Gastroesophageal sphincter (tissue), 4 donors: ENCODE measurements around the gene SMARCA2. TPM values are rescaled to one million over a fixed set of nuclear protein-coding genes. Genes with fewer than 3 reads are reported as not detected.

Source experiments
- ATAC-seq: fragments of 150-250 bp; one replicate; pipeline ENCODE4 v1.9.1; 2016; ENCODE audit warnings: mild to moderate bottlenecking, moderate library complexity
- H3K27ac ChIP-seq, 4 donors: fragments of 200-600 bp; sonication (generic) in 3 of 4; 1 replicate in 3 of 4; 2 replicates in 1 of 4; pipeline ENCODE4 v1.5.1; 2016 to 2019
- H3K27me3 ChIP-seq: fragments of 200-600 bp; sonication (generic); one replicate; pipeline ENCODE4 v1.5.1; 2019
- H3K36me3 ChIP-seq, 2 donors: fragments of 200-600 bp; sonication (generic); one replicate each; pipeline ENCODE4 v1.5.1; 2019; ENCODE audit warnings: control low read depth in 1 of 2
- H3K4me1 ChIP-seq, 3 donors: fragments of 200-600 bp; sonication (generic); 1 replicate in 2 of 3; 2 replicates in 1 of 3; pipeline ENCODE4 v1.5.1; 2016 to 2019; ENCODE audit warnings: control low read depth in 2 of 3
- H3K4me3 ChIP-seq, 2 donors: fragments of 200-600 bp; sonication (generic); one replicate each; pipeline ENCODE4 v1.5.1; 2019; ENCODE audit warnings: mild to moderate bottlenecking in 1 of 2, moderate library complexity in 1 of 2
- H3K9me3 ChIP-seq, 3 donors: fragments of 200-600 bp; sonication (generic); one replicate each; pipeline ENCODE4 v1.5.1; 2017 to 2019; ENCODE audit warnings: control low read depth in 2 of 3
- EP300 ChIP-seq: sonication (generic); formaldehyde crosslinking; IDR thresholded peaks from one replicate; pipeline ENCODE4 v1.6.1; 2017; ENCODE audit warnings: antibody characterized with exemption, mild to moderate bottlenecking
- POLR2A ChIP-seq, 2 donors: fragments of 450-650 bp; IDR thresholded peaks; one replicate each; pipeline ENCODE4 v1.6.1; 2017; ENCODE audit warnings: antibody characterized with exemption in 2 of 2, mild to moderate bottlenecking in 2 of 2, moderate library complexity in 1 of 2
- POLR2AphosphoS5 ChIP-seq: sonication (generic); formaldehyde crosslinking; IDR thresholded peaks from one replicate; pipeline ENCODE4 v1.6.1; 2017; ENCODE audit warnings: antibody characterized with exemption
- WGBS, 2 donors: methylation state at CpG; one replicate each; pipeline ENCODE4 v1.1.5; 2018; ENCODE audit warnings: low coverage in 1 of 2; 5-methylcytosine and 5-hydroxymethylcytosine counted together
- total RNA-seq, 4 donors: library from RNA; depleted of rRNA; stranded (reverse); fragments of >200 nt; gene quantifications; one replicate each; pipeline ENCODE4 v1.1.0, GENCODE V29; 2016
- TF ChIP-seq, protein P1 (sequence below), 4 experiments: fragments of 200-600 bp in 2 of 4; fragments of 450-650 bp in 2 of 4; sonication (generic) in 1 of 4; IDR thresholded peaks; one replicate each; pipeline ENCODE4 v1.5.1; 2017 to 2019; ENCODE audit warnings: antibody characterized with exemption in 4 of 4, mild to moderate bottlenecking in 2 of 4, moderate library complexity in 2 of 4

SMARCA2 gene
- total RNA-seq, 4 donors from 2014 or later: 90.5 to 133 (median 98.5) TPM

DNA sequence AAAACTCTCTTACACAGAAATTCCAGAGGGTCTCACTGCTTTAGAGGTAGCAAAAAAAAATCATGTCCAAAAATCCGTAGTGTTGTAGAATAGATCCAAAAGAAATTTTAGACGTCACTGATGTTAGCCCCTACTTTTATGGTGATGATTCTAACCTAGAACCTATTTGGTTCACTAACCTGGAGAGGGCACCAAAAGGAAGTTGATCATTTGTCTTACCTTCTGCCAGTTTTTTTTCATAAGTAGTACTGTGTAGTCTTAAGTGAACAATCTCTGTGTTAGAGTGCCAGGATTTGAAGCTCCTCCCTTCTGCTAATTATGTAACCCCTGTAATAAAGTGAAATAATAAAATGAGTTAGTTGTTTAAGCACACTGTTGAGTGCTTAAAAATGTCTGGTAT is 215.2 kb downstream of the SMARCA2 start:
- Histone ChIP-seq H3K27me3 (no peaks in the 10 kb centered on the region), H3K27ac (no peak overlapping the region), H3K36me3 (no peaks in the 10 kb centered on the region), H3K9me3 (no peaks in the 10 kb centered on the region), H3K4me1 (peaks cover 0 to 7% (median 0%) of the 10 kb centered on the region in 3 donors), H3K4me3 (no peak overlapping the region)
- 94 to 100% methylated on average over 2 of the region's 2 CpGs for WGBS, 2 donors
- TF ChIP-seq EP300 (no peak), POLR2A (IDR thresholded peaks at IDR 0.05) (no peak), POLR2AphosphoS5 (no peak)
- TF ChIP-seq, protein P1, sequence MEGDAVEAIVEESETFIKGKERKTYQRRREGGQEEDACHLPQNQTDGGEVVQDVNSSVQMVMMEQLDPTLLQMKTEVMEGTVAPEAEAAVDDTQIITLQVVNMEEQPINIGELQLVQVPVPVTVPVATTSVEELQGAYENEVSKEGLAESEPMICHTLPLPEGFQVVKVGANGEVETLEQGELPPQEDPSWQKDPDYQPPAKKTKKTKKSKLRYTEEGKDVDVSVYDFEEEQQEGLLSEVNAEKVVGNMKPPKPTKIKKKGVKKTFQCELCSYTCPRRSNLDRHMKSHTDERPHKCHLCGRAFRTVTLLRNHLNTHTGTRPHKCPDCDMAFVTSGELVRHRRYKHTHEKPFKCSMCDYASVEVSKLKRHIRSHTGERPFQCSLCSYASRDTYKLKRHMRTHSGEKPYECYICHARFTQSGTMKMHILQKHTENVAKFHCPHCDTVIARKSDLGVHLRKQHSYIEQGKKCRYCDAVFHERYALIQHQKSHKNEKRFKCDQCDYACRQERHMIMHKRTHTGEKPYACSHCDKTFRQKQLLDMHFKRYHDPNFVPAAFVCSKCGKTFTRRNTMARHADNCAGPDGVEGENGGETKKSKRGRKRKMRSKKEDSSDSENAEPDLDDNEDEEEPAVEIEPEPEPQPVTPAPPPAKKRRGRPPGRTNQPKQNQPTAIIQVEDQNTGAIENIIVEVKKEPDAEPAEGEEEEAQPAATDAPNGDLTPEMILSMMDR (IDR thresholded peaks at IDR 0.05): no peak
- ATAC-seq: no peak

DNA sequence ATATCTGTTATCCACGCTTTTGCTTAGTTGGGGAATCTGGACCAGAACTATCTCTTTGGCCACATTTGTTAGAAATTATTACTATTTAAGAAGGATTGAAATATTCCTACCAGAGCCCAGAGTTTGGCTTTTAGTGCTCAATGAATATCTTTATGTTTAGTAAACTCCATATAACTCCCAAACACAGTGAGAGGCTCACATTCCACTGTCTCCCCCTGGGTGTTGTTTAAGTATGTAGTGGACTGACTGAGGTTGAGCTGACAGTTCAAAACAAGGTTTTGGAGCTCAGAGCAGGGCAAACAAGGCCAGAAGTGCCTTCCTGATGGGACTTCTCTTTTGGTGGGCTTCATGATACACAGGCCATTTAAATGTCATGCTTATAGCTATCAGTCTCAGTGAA is 216.0 kb downstream of the SMARCA2 start:
- H3K27ac ChIP-seq: no peak overlapping the region
- 100% methylated on average over 1 of the region's 1 CpG for WGBS, 2 donors
- no peak for ATAC-seq
- peaks cover 0 to 7% (median 0%) of the 10 kb centered on the region in 3 donors for H3K4me1 ChIP-seq
- H3K9me3 ChIP-seq: no peaks in the 10 kb centered on the region
- no peaks in the 10 kb centered on the region for H3K36me3 ChIP-seq
- no peak overlapping the region for H3K4me3 ChIP-seq
- TF ChIP-seq EP300: no peak
- no peak for TF ChIP-seq POLR2AphosphoS5
- TF ChIP-seq POLR2A (IDR thresholded peaks at IDR 0.05): no peak
- TF ChIP-seq, protein P1 (IDR thresholded peaks at IDR 0.05): no peak
- H3K27me3 ChIP-seq: no peaks in the 10 kb centered on the region

DNA sequence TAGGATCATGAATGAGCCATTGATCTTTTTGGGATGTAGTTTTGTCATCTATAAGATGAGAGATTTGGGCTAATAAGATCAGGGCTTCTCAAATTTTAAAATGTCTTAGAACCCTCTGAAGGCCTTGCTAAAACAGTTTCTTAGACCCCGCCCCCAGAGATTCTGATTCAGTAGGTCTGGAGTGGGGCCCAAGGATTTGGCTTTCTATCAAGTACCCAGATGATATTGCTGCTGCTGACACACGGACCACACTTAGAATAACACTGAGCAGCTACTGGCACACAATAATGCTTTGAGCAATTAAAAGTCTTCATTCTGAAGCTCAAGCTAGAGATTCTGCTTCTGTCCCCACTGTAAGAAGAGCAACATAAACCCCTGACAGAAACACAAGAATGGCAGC is 216.7 kb downstream of the SMARCA2 start:
- peak; percentile 37 for ATAC-seq
- no peak for TF ChIP-seq EP300
- TF ChIP-seq POLR2AphosphoS5: no peak
- no peak for TF ChIP-seq POLR2A (IDR thresholded peaks at IDR 0.05)
- TF ChIP-seq, protein P1 (IDR thresholded peaks at IDR 0.05): no peak
- Histone ChIP-seq H3K4me3 (no peak overlapping the region), H3K36me3 (no peaks in the 10 kb centered on the region), H3K4me1 (peaks cover 0 to 7% (median 0%) of the 10 kb centered on the region in 3 donors), H3K27me3 (no peaks in the 10 kb centered on the region), H3K9me3 (no peaks in the 10 kb centered on the region), H3K27ac (no peak overlapping the region)
- 17% methylated on average over 2 of the region's 2 CpGs; no CpG with 5 or more reads in 1 of the 2 donors for WGBS, 2 donors

DNA sequence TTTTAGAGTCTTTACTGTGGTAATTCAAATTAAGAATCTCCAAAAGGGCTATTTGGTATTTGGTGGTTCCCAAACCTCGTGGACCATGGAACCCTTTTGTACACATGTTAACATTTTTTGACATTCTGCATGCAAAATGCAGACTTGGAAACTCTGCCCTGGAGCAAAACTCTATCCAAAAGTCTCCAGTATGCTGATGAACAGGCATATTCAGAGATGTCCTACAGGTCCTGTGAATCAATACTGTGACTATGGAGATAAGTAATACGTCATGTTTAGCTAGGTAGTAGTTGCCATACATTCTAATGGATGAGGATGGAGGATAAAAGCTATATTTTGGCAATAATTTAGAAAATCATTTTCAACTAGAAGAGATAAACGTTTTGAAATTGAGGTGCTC is 218.1 kb downstream of the SMARCA2 start:
- Histone ChIP-seq H3K4me1 (peaks cover 0 to 7% (median 0%) of the 10 kb centered on the region in 3 donors), H3K9me3 (no peaks in the 10 kb centered on the region), H3K36me3 (no peaks in the 10 kb centered on the region), H3K27ac (no peak overlapping the region), H3K27me3 (no peaks in the 10 kb centered on the region), H3K4me3 (no peak overlapping the region)
- 59 to 70% methylated on average over 3 of the region's 3 CpGs for WGBS, 2 donors
- TF ChIP-seq POLR2A (IDR thresholded peaks at IDR 0.05): no peak
- TF ChIP-seq, protein P1 (IDR thresholded peaks at IDR 0.05): no peak
- TF ChIP-seq EP300: no peak
- no peak for TF ChIP-seq POLR2AphosphoS5
- ATAC-seq: no peak

DNA sequence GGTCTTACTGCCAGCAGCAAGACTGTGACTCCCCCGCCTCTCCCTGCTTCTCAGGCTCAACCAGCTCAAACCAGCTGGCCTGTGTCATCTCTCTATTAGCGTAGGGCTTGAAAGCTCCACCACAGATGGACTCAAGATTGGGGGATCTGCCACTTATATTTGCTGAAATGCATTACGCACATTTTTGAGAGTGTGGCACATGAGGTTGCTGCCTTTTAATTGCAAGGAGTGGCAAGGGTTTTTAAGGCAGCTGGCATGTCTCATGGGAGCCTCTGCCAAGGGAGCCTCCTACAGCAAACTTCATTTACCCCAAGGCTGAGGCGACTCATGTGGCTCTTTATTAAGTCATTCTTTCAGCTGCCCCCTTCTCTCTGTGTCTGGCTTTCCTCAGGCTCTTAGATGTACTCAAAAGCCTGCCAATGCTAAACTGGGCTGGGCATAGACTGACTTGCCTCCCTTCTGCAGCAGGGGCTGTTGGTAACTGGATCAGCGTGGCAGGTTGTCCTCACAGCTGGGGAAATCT is 219.3 kb downstream of the SMARCA2 start:
- Histone ChIP-seq H3K4me1 (peaks cover 0 to 7% (median 0%) of the 10 kb centered on the region in 3 donors), H3K27me3 (no peaks in the 10 kb centered on the region), H3K9me3 (no peaks in the 10 kb centered on the region), H3K27ac (no peak overlapping the region), H3K4me3 (no peak overlapping the region), H3K36me3 (no peaks in the 10 kb centered on the region)
- WGBS, 2 donors: 56% methylated on average over 3 of the region's 5 CpGs; no CpG with 5 or more reads in 1 of the 2 donors
- peak; percentile 28 for TF ChIP-seq POLR2AphosphoS5
- TF ChIP-seq, protein P1 (IDR thresholded peaks at IDR 0.05): no peak
- ATAC-seq: no peak
